HEK293 (cell line): ENCODE measurements around the gene BRD3OS.

ENCODE experiments used
- CTCF ChIA-PET: fragments of 350-600 bp; formaldehyde crosslinking; extraction: SDS; loops from one replicate; lab custom pipeline; 2021; ENCODE audit warnings: antibody characterized with exemption; lab: Yijun Ruan, JAX
- POLR2A ChIA-PET: fragments of 300-600 bp; formaldehyde crosslinking; extraction: SDS; loops from one replicate; lab custom pipeline; 2020; ENCODE audit warnings: antibody characterized with exemption, inconsistent platforms; lab: Yijun Ruan, JAX
- H3K27ac ChIP-seq: fragments of 200-500 bp; sonication (Bioruptor generic); 2 replicates; pipeline ENCODE4 v1.5.1; 2014; ENCODE audit warnings: low read depth, low read length, control low read depth, inconsistent platforms; ENCODE audit errors: extremely low read depth
- H3K36me3 ChIP-seq, 2 experiments: fragments of 200-500 bp in 1 of 2; sonication (Bioruptor generic) in 1 of 2; 1 replicate in 1 of 2; 2 replicates in 1 of 2; pipeline ENCODE4 v1.5.1; 2014 to 2017; ENCODE audit warnings: inconsistent platforms in 2 of 2, low read length in 2 of 2; ENCODE audit not compliant: control insufficient read depth in 2 of 2, insufficient read depth in 1 of 2
- H3K4me1 ChIP-seq: fragments of 200-500 bp; sonication (Bioruptor generic); 2 replicates; pipeline ENCODE4 v1.5.1; 2014; ENCODE audit warnings: mild to moderate bottlenecking, low read length, inconsistent platforms; ENCODE audit not compliant: control insufficient read depth, insufficient read depth
- H3K4me3 ChIP-seq: 2 replicates; pipeline ENCODE4 v1.5.1; 2011; ENCODE audit warnings: low read depth, mild to moderate bottlenecking, control low read depth, low read length, moderate library complexity
- H3K9me3 ChIP-seq: fragments of 200-500 bp; sonication (Bioruptor generic); 2 replicates; pipeline ENCODE4 v1.5.1; 2014; ENCODE audit warnings: low read depth, low read length, inconsistent platforms; ENCODE audit not compliant: control insufficient read depth, insufficient read depth
- EGR2 ChIP-seq: fragments of 450-650 bp; formaldehyde crosslinking; IDR thresholded peaks from 2 replicates; pipeline ENCODE4 v1.5.1; 2016; ENCODE audit warnings: low read depth, missing biosample characterization, missing genetic modification characterization
- FEZF1 ChIP-seq: fragments of 450-650 bp; formaldehyde crosslinking; IDR thresholded peaks from 2 replicates; pipeline ENCODE4 v1.5.1; 2016; ENCODE audit warnings: missing biosample characterization, missing genetic modification characterization
- GLI4 ChIP-seq: fragments of 450-650 bp; formaldehyde crosslinking; IDR thresholded peaks from 2 replicates; pipeline ENCODE4 v1.5.1; 2016; ENCODE audit warnings: missing biosample characterization, missing genetic modification characterization
- GLIS1 ChIP-seq: fragments of 450-650 bp; formaldehyde crosslinking; IDR thresholded peaks from 2 replicates; pipeline ENCODE4 v1.5.1; 2016; ENCODE audit warnings: missing biosample characterization, missing genetic modification characterization
- HOXA7 ChIP-seq: sonication (generic); formaldehyde crosslinking; IDR thresholded peaks from 2 replicates; pipeline ENCODE4 v1.8.1; 2022; ENCODE audit warnings: missing genetic modification reagents, borderline replicate concordance
- HOXD13 ChIP-seq: sonication (generic); formaldehyde crosslinking; IDR thresholded peaks from 2 replicates; pipeline ENCODE4 v1.8.0; 2022; ENCODE audit warnings: missing genetic modification reagents, borderline replicate concordance
- IKZF3 ChIP-seq: fragments of 450-650 bp; IDR thresholded peaks from 2 replicates; pipeline ENCODE4 v1.5.0; 2018; ENCODE audit warnings: missing biosample characterization, mild to moderate bottlenecking, missing genetic modification characterization, moderate library complexity
- KLF1 ChIP-seq: fragments of 450-650 bp; formaldehyde crosslinking; IDR thresholded peaks from 2 replicates; pipeline ENCODE4 v1.5.1; 2016; ENCODE audit warnings: missing biosample characterization, missing genetic modification characterization
- KLF16 ChIP-seq: fragments of 450-650 bp; formaldehyde crosslinking; IDR thresholded peaks from 2 replicates; pipeline ENCODE4 v1.5.1; 2017; ENCODE audit warnings: missing biosample characterization, missing genetic modification characterization
- KLF8 ChIP-seq: fragments of 450-650 bp; formaldehyde crosslinking; IDR thresholded peaks from 2 replicates; pipeline ENCODE4 v1.5.1; 2016; ENCODE audit warnings: missing biosample characterization, missing genetic modification characterization
- KLF9 ChIP-seq: fragments of 450-650 bp; formaldehyde crosslinking; IDR thresholded peaks from 2 replicates; pipeline ENCODE4 v1.5.1; 2016; ENCODE audit warnings: missing biosample characterization, missing genetic modification characterization, low read depth
- PRDM1 ChIP-seq: fragments of 450-650 bp; formaldehyde crosslinking; IDR thresholded peaks from 2 replicates; pipeline ENCODE4; 2016; ENCODE audit warnings: missing biosample characterization, missing genetic modification characterization
- SP2 ChIP-seq: fragments of 450-650 bp; formaldehyde crosslinking; IDR thresholded peaks from 2 replicates; pipeline ENCODE4 v1.5.1; 2016; ENCODE audit warnings: missing biosample characterization, missing genetic modification characterization
- SP3 ChIP-seq: fragments of 450-650 bp; formaldehyde crosslinking; IDR thresholded peaks from 2 replicates; pipeline ENCODE4 v1.5.1; 2016; ENCODE audit warnings: missing biosample characterization, missing genetic modification characterization
- SP7 ChIP-seq: fragments of 450-650 bp; formaldehyde crosslinking; IDR thresholded peaks from 2 replicates; pipeline ENCODE4 v1.5.1; 2016; ENCODE audit warnings: missing biosample characterization, missing genetic modification characterization
- WT1 ChIP-seq: fragments of 450-650 bp; formaldehyde crosslinking; IDR thresholded peaks from 2 replicates; pipeline ENCODE4 v1.5.1; 2016; ENCODE audit warnings: missing biosample characterization, missing genetic modification characterization
- YY2 ChIP-seq: fragments of 450-650 bp; formaldehyde crosslinking; IDR thresholded peaks from 2 replicates; pipeline ENCODE4 v1.5.1; 2016; ENCODE audit warnings: missing biosample characterization, missing genetic modification characterization
- ZBTB1 ChIP-seq: fragments of 450-650 bp; formaldehyde crosslinking; IDR thresholded peaks from 2 replicates; pipeline ENCODE4 v1.5.1; 2016; ENCODE audit warnings: missing biosample characterization, missing genetic modification characterization
- ZBTB17 ChIP-seq: fragments of 450-650 bp; formaldehyde crosslinking; IDR thresholded peaks from 2 replicates; pipeline ENCODE4 v1.5.1; 2016; ENCODE audit warnings: missing biosample characterization, missing genetic modification characterization
- ZFHX2 ChIP-seq: fragments of 450-650 bp; formaldehyde crosslinking; conservative IDR thresholded peaks from 2 replicates; pipeline ENCODE4 v1.5.1; 2016; ENCODE audit warnings: missing biosample characterization, missing genetic modification characterization
- ZNF354C ChIP-seq: fragments of 450-650 bp; formaldehyde crosslinking; IDR thresholded peaks from 2 replicates; pipeline ENCODE4 v1.5.1; 2016; ENCODE audit warnings: missing biosample characterization, missing genetic modification characterization, low read depth, borderline replicate concordance
- ZNF366 ChIP-seq: fragments of 450-650 bp; formaldehyde crosslinking; conservative IDR thresholded peaks from 2 replicates; pipeline ENCODE4 v1.5.1; 2016; ENCODE audit warnings: missing biosample characterization, missing genetic modification characterization
- ZNF394 ChIP-seq: fragments of 450-650 bp; formaldehyde crosslinking; IDR thresholded peaks from 2 replicates; pipeline ENCODE4 v1.5.1; 2016; ENCODE audit warnings: missing biosample characterization, missing genetic modification characterization, mild to moderate bottlenecking, moderate library complexity, borderline replicate concordance
- ZNF777 ChIP-seq: fragments of 450-650 bp; formaldehyde crosslinking; IDR thresholded peaks from 2 replicates; pipeline ENCODE4 v1.5.1; 2017; ENCODE audit warnings: missing biosample characterization, missing genetic modification characterization, borderline replicate concordance
- ZNF785 ChIP-seq: fragments of 450-650 bp; formaldehyde crosslinking; IDR thresholded peaks from 2 replicates; pipeline ENCODE4 v1.5.1; 2016; ENCODE audit warnings: missing biosample characterization, missing genetic modification characterization
- ZNF843 ChIP-seq: fragments of 450-650 bp; formaldehyde crosslinking; IDR thresholded peaks from 2 replicates; pipeline ENCODE4 v1.5.1; 2016; ENCODE audit warnings: missing biosample characterization, missing genetic modification characterization
- ZSCAN30 ChIP-seq: fragments of 450-650 bp; IDR thresholded peaks from 2 replicates; pipeline ENCODE4 v1.5.1; 2018; ENCODE audit warnings: missing biosample characterization, mild to moderate bottlenecking, missing genetic modification characterization, moderate library complexity
- ZXDB ChIP-seq: fragments of 450-650 bp; formaldehyde crosslinking; IDR thresholded peaks from 2 replicates; pipeline ENCODE4 v1.5.1; 2016; ENCODE audit warnings: missing biosample characterization, missing genetic modification characterization
- TF ChIP-seq, protein P1 (sequence below): fragments of 450-650 bp; IDR thresholded peaks from 2 replicates; pipeline ENCODE4 v1.5.1; 2018; ENCODE audit warnings: missing biosample characterization, mild to moderate bottlenecking, missing genetic modification characterization
- TF ChIP-seq, protein P2 (sequence below): fragments of 450-650 bp; formaldehyde crosslinking; IDR thresholded peaks from 2 replicates; pipeline ENCODE4 v1.5.1; 2016; ENCODE audit warnings: missing biosample characterization, missing genetic modification characterization
- TF ChIP-seq, protein P3 (sequence below): sonication (generic); formaldehyde crosslinking; IDR thresholded peaks from 2 replicates; pipeline ENCODE4 v1.8.1; 2022; ENCODE audit warnings: mild to moderate bottlenecking, moderate library complexity, missing genetic modification reagents
- TF ChIP-seq, protein P4 (sequence below): fragments of 450-650 bp; IDR thresholded peaks from 2 replicates; pipeline ENCODE4 v1.5.1; 2018; ENCODE audit warnings: missing biosample characterization, missing genetic modification characterization

The BRD3OS gene, protein sequence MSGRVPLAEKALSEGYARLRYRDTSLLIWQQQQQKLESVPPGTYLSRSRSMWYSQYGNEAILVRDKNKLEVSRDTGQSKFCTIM

DNA sequence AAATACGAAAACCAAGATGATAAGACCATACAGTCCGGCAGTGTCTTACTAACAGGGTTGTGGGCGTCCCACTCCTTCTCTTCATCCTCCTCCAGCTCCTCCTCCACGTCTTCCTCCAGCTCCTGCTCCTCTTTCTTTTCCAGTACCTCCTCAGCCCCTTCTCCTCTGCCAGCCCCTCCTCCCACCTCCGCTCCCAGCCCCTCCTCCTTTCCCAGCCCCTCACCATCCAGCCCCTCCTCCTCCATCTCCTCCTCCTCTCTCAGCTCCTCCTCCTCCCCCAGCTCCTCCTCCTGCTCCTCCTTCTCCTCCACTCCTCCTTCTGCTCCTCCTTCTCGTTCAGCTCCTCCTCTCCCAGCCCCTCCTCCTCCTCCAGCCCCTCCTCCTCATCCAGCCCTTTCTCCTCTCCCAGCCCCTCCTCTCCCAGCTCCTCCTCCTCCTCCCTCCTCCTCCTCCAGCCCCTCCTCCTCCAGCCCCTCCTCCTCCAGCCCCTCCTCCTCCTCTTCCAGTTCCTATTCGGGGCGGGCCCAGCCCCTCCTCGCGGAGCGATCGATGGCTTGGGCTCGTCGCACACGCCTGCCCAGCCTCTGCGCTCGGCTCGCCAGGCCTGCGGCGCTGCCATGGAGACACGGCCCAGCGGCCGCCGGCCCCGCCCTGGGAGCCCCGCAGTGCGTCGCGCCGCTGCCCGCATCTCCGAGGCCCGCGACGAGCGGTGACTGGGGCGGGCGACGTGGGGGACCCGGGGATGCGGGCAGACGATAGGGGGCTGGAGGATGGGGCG lies at the start of gene BRD3OS:
Gene BRD3OS (plus strand): TSS at position 654 of the 778 bp plus-strand sequence. CDS start 1,267 bp downstream, outside the sequence.
- no peaks in the 10 kb centered on the region for H3K9me3 ChIP-seq
- peaks cover 0 to 33% of the 10 kb centered on the region in 2 experiments; a peak in 2 of 3 replicates for H3K36me3 ChIP-seq
- H3K4me3 ChIP-seq, result peak within 1 kb of the TSS; percentile 50
- CTCF ChIA-PET, result interaction anchor here (1.1 to 7.5 kb wide), 3 partner anchors 30 to 243 kb away, joined by 3 to 51 read pairs (median 6); no protein-coding TSS in a partner anchor
- 0 out of 2 replicates have a peak, but pooled peaks cover 2% of the 10 kb centered on the region for H3K4me1 ChIP-seq
- H3K27ac ChIP-seq, result peak within 1 kb of the TSS; percentile 41; the same call in 1 of the 2 replicates
- POLR2A ChIA-PET, result interaction anchor here (0.5 to 1.9 kb wide), 14 partner anchors 8 to 1576 kb away, joined by 3 to 14 read pairs (median 5); partner anchors contain the start of genes RNU6ATAC and WDR5
- TF ChIP-seq GLI4 (tag by site-specific recombination) (0 out of 2 replicates have a peak, but pooled peaks have one; percentile 35), ZNF394 (tag by site-specific recombination) (peak; percentile 100), SP3 (peak; percentile 100), HOXA7 (CRISPR knock-in tag) (no peak), SP2 (tag by site-specific recombination) (peak; percentile 79), IKZF3 (0 out of 2 replicates have a peak, but pooled peaks have one; percentile 10), ZXDB (tag by site-specific recombination) (peak; percentile 55; the same call in 1 of the 2 replicates), KLF1 (tag by site-specific recombination) (0 out of 2 replicates have a peak, but pooled peaks have one; percentile 5), SP7 (tag by site-specific recombination) (peak; percentile 47; the same call in 1 of the 2 replicates), ZNF843 (tag by site-specific recombination) (no peak), YY2 (no peak), ZNF366 (tag by site-specific recombination) (peak; percentile 79), GLIS1 (tag by site-specific recombination) (no peak), ZSCAN30 (tag by site-specific recombination) (peak; percentile 77; the same call in 1 of the 2 replicates), FEZF1 (tag by site-specific recombination) (no peak), ZBTB17 (tag by site-specific recombination) (peak; percentile 90), ZNF777 (tag by site-specific recombination) (no peak), WT1 (tag by site-specific recombination) (peak; percentile 67), PRDM1 (tag by site-specific recombination) (0 out of 2 replicates have a peak, but pooled peaks have one; percentile 11), HOXD13 (CRISPR knock-in tag) (no peak), KLF16 (tag by site-specific recombination) (0 out of 2 replicates have a peak, but pooled peaks have one; percentile 65), ZNF785 (tag by site-specific recombination) (0 out of 2 replicates have a peak, but pooled peaks have one; percentile 16), ZNF354C (no peak), EGR2 (tag by site-specific recombination) (peak; percentile 98), ZBTB1 (tag by site-specific recombination) (no peak), KLF9 (tag by site-specific recombination) (peak; percentile 83), KLF8 (tag by site-specific recombination) (peak; percentile 84), ZFHX2 (tag by site-specific recombination) (peak; percentile 99)
- TF ChIP-seq, protein P1, sequence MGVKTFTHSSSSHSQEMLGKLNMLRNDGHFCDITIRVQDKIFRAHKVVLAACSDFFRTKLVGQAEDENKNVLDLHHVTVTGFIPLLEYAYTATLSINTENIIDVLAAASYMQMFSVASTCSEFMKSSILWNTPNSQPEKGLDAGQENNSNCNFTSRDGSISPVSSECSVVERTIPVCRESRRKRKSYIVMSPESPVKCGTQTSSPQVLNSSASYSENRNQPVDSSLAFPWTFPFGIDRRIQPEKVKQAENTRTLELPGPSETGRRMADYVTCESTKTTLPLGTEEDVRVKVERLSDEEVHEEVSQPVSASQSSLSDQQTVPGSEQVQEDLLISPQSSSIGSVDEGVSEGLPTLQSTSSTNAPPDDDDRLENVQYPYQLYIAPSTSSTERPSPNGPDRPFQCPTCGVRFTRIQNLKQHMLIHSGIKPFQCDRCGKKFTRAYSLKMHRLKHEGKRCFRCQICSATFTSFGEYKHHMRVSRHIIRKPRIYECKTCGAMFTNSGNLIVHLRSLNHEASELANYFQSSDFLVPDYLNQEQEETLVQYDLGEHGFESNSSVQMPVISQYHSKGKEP (tag by site-specific recombination), result 0 out of 2 replicates have a peak, but pooled peaks have one; percentile 20
- TF ChIP-seq, protein P2, sequence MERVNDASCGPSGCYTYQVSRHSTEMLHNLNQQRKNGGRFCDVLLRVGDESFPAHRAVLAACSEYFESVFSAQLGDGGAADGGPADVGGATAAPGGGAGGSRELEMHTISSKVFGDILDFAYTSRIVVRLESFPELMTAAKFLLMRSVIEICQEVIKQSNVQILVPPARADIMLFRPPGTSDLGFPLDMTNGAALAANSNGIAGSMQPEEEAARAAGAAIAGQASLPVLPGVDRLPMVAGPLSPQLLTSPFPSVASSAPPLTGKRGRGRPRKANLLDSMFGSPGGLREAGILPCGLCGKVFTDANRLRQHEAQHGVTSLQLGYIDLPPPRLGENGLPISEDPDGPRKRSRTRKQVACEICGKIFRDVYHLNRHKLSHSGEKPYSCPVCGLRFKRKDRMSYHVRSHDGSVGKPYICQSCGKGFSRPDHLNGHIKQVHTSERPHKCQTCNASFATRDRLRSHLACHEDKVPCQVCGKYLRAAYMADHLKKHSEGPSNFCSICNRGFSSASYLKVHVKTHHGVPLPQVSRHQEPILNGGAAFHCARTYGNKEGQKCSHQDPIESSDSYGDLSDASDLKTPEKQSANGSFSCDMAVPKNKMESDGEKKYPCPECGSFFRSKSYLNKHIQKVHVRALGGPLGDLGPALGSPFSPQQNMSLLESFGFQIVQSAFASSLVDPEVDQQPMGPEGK (tag by site-specific recombination), result peak; percentile 92
- TF ChIP-seq, protein P3, sequence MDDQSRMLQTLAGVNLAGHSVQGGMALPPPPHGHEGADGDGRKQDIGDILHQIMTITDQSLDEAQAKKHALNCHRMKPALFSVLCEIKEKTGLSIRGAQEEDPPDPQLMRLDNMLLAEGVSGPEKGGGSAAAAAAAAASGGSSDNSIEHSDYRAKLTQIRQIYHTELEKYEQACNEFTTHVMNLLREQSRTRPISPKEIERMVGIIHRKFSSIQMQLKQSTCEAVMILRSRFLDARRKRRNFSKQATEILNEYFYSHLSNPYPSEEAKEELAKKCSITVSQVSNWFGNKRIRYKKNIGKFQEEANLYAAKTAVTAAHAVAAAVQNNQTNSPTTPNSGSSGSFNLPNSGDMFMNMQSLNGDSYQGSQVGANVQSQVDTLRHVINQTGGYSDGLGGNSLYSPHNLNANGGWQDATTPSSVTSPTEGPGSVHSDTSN (CRISPR knock-in tag), result 0 out of 2 replicates have a peak, but pooled peaks have one; percentile 67
- TF ChIP-seq, protein P4, sequence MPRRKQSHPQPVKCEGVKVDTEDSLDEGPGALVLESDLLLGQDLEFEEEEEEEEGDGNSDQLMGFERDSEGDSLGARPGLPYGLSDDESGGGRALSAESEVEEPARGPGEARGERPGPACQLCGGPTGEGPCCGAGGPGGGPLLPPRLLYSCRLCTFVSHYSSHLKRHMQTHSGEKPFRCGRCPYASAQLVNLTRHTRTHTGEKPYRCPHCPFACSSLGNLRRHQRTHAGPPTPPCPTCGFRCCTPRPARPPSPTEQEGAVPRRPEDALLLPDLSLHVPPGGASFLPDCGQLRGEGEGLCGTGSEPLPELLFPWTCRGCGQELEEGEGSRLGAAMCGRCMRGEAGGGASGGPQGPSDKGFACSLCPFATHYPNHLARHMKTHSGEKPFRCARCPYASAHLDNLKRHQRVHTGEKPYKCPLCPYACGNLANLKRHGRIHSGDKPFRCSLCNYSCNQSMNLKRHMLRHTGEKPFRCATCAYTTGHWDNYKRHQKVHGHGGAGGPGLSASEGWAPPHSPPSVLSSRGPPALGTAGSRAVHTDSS (tag by site-specific recombination), result peak; percentile 55; the same call in 1 of the 2 replicates
